Frontal cortex (tissue), 4 donors: Measurements from ENCODE around the gene PKP4. TPM values are rescaled to one million over a fixed set of nuclear protein-coding genes. Genes with fewer than 3 reads are reported as not detected.

Source experiments
- DNase-seq, 2 donors: peaks; one replicate each; pipeline ENCODE4 v3.0.0; 2012; ENCODE audit warnings: low spot score in 2 of 2
- FAIRE-seq: peaks from 2 replicates; lab custom pipeline; 2012; peaks lifted over from hg19 to GRCh38; lab: Jason Lieb, UNC
- total RNA-seq: library from RNA; depleted of rRNA; stranded (reverse); fragments of >200 nt; gene quantifications from one replicate; pipeline ENCODE4 v1.2.3, GENCODE V29; 2014
- donor health status: control.
- donor health status: control.
- donor health status: control.

PKP4 gene
- total RNA-seq, 1 donor from 2014 or later: 103 TPM

DNA sequence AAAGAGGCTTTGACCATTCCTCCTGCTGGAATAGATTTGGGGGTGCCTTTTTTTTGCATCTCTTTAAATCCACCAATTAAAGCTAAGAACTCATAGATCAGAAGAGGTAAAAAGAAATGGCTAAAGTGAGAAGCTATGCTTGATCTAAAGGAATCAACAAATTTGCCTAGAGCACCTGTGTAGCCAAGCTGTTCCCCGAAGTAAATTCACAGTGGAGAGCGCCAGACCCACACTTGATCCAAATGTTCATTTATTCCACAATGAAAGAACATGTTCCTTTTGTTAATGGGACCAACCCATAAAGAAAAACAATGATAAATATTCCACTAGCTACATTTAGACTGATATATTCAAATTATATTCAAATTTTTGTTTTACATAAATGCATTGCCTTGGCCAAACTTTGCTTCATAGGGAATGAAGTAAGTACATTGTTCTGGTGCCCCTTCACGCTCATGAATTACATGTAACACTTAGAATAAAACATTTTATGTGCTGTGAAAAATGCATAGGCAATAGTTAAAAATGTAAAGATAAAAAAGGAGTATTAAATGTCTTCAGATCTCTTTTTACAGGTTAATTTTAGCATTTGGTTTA is 167.4 kb downstream of the PKP4 start:
- no peak for FAIRE-seq
- no peak for DNase-seq

GRCh38 chr2:158624961-158625360 is 168.2 kb downstream of the PKP4 start:
- FAIRE-seq: no peak

DNA sequence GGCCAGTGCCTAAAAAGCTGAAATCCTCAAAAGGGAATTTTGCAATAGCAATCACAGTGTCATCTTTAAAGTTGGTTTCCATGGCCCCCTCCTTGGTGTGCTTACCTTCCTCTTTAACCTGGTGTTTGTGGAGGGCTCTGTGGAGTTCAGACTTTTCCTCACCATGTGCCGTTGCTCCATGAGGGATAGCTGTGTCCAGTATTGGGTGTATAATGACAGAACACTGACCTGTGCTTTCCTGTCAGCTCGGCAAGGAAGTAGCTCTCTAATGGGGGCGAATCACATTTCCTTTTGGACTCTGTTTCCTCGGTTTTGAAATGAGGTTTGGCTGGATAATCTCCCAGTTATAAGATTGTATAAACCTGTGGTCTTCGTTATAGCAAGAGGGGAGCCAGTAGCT is 172.4 kb downstream of the PKP4 start:
- no peak for FAIRE-seq

More at GRCh38 chr2:158624961-158625360, 168.2 kb downstream of the PKP4 start:
- DNase-seq: no peak

GRCh38 chr2:158633261-158633660 is 176.5 kb downstream of the PKP4 start:
- DNase-seq: no peak
- FAIRE-seq: no peak

More for the DNA sequence above, 172.4 kb downstream of the PKP4 start:
- DNase-seq: no peak

DNA sequence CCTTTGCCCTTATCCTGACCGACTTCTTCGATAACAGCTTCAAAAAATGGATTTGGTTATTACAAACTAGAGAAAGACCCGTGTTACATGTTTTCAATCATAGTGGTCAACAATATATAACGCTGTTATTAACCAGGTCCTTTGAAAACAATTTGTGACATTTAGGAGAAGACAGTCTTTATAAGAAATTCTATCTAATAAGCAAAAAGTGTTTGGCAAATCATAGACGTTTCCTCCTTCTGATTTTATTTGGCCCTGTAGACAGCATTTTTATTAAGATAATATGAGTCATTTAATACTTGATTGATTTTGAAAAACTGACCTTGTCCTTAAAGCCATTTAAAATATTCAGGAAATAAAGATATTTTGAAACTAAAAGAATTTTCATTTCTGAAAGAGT is 177.9 kb downstream of the PKP4 start:
- no peak for FAIRE-seq

GRCh38 chr2:158635961-158636601 is 179.3 kb downstream of the PKP4 start:
- DNase-seq (no peak), FAIRE-seq (no peak)

More for the DNA sequence above, 177.9 kb downstream of the PKP4 start:
- no peak for DNase-seq

DNA sequence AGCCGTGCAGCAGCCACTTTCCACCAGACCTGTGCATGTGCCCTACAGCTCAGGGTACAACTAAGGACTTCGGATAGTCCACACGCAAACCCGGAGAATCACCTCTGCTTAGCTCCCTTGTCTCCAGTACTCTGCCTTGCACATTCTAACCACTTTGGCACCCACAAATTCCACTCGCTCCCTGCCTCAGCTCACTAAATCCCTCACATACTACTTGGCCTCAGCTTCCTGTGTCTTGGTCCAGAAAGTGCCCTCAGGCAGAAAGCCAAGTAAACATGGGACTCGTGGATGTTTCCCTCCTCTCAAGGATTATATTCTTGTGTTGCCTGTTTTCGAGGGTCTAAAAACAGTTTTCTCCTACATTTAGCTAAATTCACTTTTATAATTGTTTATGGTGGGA is 180.6 kb downstream of the PKP4 start:
- FAIRE-seq (no peak), DNase-seq (no peak)

DNA sequence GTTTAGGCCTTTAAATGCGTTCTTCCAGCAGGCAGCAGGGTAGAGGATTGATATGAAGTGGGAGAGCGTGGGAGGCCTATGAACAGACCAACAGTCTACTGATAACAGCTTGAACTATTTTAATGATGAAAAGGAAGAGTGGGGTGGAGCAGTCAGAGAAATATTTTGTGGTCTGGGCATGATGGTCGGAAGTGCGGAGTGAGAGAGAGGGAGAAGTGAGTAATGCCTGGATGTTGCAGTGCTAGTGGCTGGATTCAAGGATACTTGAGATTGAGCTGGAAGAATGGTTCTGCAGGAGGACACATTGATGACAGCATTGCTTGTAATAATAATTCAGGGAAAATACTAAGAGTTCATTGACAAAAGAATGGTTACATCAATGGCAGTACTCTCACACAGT is 187.4 kb downstream of the PKP4 start:
- DNase-seq (no peak), FAIRE-seq (no peak)

GRCh38 chr2:158645299-158645698 is 188.5 kb downstream of the PKP4 start:
- no peak for FAIRE-seq

GRCh38 chr2:158647436-158648231 is 190.9 kb downstream of the PKP4 start:
- FAIRE-seq (no peak), DNase-seq (no peak)

More at GRCh38 chr2:158645299-158645698, 188.5 kb downstream of the PKP4 start:
- DNase-seq: no peak

DNA sequence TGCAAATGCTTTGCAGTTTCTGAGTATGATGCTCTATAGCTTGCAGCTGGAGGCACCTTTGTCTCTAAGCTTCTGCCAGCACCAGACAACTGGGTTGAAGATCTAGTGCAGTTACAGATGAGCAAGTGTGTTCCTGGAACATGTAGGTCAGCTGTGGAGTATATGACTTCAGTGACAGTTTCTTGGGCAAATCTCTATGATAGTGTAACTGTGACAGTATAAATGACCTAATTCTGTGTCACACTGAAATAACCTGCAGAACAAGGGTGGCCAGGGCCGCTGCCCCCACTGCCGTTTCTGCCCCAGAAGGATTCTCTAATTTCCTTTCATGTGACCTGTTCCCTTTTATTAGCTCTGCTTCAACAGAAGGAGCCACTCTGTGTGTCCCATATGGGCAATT is 193.1 kb downstream of the PKP4 start:
- FAIRE-seq (no peak), DNase-seq (no peak)

GRCh38 chr2:158650646-158651357 is 194.1 kb downstream of the PKP4 start:
- no peak for DNase-seq
- FAIRE-seq: no peak

DNA sequence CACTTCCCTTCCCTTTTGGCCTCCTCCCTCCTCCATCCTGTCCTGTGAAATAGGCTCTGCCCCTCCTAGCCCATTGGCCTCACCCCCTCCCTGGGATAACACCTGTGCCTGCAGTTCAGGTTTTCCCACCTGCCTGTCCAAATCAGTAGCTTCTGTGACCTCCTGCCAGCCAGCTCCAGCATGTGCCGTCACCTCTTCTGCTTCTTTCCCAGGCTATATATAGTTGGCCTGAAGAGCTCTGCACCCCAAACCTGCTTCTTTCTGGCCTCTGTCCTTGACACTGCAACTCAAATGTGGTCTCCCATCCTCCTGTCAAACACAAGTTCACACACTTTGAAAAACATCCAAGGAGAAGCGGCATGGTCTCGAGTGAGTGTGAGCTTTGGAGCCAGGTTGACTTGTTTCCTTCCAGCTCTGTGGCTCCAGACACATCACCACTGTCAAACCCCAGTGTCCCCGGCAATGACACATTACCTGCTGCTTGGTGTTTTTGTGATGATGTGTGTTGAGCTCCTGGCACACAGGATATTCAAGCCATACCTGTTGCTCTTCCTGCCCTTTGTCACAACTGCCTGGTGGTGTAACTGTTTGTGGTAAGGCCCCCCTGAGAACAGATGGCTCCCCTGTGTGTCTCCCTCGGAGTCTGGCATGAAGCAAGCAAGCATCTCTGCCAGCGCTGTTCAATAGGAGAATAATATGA is 194.8 kb downstream of the PKP4 start:
- FAIRE-seq: no peak

GRCh38 chr2:158655628-158656027 is 198.9 kb downstream of the PKP4 start:
- DNase-seq (no peak), FAIRE-seq (no peak)

More for the DNA sequence above, 194.8 kb downstream of the PKP4 start:
- DNase-seq: no peak

DNA sequence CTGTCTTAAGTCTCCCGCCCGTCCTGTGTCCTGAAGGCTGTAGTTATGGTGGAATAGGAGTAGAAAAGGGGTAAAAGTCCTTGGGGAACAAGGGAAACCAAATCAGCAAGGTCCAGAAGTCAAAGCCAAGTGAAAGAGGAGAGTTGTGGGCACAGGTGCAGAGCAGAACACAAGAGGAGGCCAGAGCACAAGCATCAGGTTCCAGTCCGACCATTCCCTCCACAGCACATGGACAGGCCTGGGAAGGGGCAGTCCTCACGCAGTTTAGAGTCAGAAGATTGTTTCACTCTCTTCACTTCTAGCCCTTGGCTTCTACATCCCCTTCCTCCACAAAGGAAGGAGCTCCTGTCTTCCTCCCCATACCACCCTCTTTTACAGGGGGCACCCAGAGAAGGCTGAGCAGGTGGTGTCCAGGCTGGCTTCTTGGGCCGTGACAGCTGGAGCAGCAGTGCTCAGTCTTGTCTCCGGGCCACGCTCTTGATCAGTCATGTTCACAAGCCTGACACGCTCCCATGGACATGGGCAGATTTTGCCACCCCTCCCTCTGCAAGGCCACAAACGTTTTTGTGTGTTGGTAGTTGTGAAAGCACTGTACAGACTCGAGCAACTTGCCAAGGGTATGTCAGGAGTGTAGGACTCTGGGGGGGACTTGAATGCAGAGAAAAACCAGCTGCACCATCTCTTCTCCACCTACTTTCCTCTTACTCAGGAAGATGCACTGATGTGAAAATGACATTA is 199.9 kb downstream of the PKP4 start:
- DNase-seq: no peak
- no peak for FAIRE-seq

DNA sequence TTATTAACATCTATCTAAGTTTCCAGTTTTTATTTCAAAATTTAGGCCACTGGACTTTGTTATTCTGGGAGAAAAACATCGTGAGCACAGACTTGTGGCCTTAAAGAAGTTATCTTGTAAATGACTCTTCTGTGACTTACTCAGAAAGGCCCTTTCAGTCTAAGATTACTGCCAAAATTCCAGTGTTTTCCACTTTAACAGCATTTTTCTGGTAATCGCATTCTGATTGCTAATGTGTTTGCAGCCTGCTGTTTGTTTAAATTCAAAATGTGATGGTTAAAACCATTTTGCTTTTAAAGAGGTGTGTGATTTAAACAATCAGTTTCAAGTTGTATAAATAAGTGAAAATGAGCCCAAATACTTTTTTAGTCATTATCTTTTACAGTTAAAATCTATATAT is 201.6 kb downstream of the PKP4 start:
- FAIRE-seq: no peak
- no peak for DNase-seq

DNA sequence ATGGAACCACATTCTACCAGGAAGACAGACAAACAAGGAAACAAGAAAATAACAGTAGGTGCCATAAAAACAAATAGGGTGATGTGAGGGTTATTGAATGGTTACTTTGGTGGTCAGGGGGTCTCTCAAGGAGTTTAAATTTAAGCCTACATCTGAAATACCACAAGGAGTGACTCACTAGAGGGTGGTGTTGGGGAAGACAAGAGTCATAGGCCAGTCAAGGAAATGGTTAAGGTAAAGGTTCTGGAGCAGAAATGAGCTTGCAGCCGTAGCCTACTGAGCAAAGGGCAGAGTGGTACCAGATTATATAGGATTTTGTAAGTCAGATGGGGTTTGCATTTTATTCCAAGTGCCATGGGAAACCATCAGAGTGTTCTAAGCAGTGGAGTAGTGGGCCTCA is 202.7 kb downstream of the PKP4 start:
- DNase-seq (no peak), FAIRE-seq (no peak)

DNA sequence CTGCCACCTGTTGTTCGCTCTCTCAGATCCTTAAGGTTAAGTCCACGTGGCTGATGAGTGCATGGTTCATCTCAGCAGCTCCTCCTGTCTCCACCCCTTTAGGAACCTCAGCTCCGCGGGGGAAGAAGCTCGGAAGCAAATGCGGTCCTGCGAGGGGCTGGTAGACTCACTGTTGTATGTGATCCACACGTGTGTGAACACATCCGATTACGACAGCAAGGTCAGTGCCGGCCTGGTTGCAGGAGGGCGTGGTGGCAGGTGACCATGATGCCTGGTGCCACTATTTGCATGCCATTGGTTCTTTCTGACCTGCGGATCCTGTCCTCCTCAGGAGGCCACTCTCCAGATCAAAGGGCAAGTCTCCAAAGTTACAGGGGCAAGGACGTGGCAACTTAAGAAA is 204.5 kb downstream of the PKP4 start:
- DNase-seq: no peak
- FAIRE-seq: no peak

DNA sequence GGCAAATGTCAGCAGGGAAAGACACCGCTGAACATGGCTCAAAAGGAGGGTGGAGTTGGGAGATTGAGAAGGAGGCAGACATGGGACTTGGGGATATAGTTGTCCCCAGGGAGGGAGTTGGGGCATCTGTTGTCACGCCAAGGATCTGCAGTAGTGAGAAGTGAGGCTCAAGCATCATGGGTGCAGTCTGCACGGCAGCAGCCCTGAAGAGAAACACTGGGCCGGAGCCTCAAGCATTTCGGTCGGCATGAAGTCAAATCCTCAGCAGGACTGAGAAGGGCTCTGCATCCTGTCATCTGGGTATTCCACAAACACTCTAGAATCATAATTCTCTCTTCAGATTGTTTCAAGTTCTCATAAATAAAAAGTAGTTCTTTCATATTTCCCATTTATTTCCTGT is 205.7 kb downstream of the PKP4 start:
- FAIRE-seq: no peak
- DNase-seq: no peak
